HCT116 (cell line): Measurements from ENCODE around the gene ZDHHC9. TPM values are rescaled to one million over a fixed set of nuclear protein-coding genes. Genes with fewer than 3 reads are reported as not detected.

Experiments
- ATAC-seq: fragments of 200-7000 bp; cut with Tn5 transposase; 2 replicates; pipeline ENCODE4 v1.9.1; 2020; ENCODE audit warnings: mild to moderate bottlenecking, moderate library complexity
- BruUV-seq: library from RNA; stranded (reverse); fragments of 400-500 nt; replicated peaks from 2 replicates; lab custom pipeline; 2021; lab: Mats Ljungman, UMichigan
- CTCF ChIA-PET: fragments of 300-600 bp; sonication (Branson Sonifier 250); formaldehyde crosslinking; loops from one replicate; lab custom pipeline; 2021; ENCODE audit warnings: antibody characterized with exemption; lab: Charles Lee
- POLR2A ChIA-PET: fragments of 300-600, 350-600 bp; sonication (Branson Sonifier 250); formaldehyde crosslinking; loops from one replicate; lab custom pipeline; 2021; ENCODE audit warnings: antibody characterized with exemption; lab: Charles Lee
- RAD21 ChIA-PET, 2 experiments: fragments of 300-600 bp; sonication (Branson Sonifier 250); formaldehyde crosslinking; loops; one replicate each; lab custom pipeline; 2023; ENCODE audit warnings: low total read pairs in 2 of 2; ENCODE audit not compliant: uncharacterized antibody in 2 of 2, unreplicated experiment in 2 of 2, low non-redundant PET in 1 of 2; lab: Charles Lee
- DNase-seq: peaks from one replicate; pipeline ENCODE4 v3.0.0-alpha.2; 2010; ENCODE audit warnings: low read depth, low spot score
- H2AFZ ChIP-seq: fragments of 200-600 bp; shearing (Covaris generic), sonication (generic); 2 replicates; pipeline ENCODE4 v1.6.1; 2017; ENCODE audit warnings: low read depth, mixed run types, mixed read lengths, antibody characterized with exemption, low read length; ENCODE audit not compliant: poor library complexity, severe bottlenecking
- H3K27ac ChIP-seq: 2 replicates; pipeline ENCODE4 v1.5.1; 2012; ENCODE audit warnings: low read depth, low read length
- H3K27me3 ChIP-seq: fragments of 200-600 bp; sonication (generic); 2 replicates; pipeline ENCODE4 v1.6.1; 2016; ENCODE audit warnings: mixed run types, low read length, mixed read lengths; ENCODE audit not compliant: insufficient read depth
- H3K36me3 ChIP-seq, 2 experiments: fragments of 200-500 bp in 1 of 2; fragments of 200-600 bp in 1 of 2; sonication (Bioruptor generic) in 1 of 2; sonication (generic) in 1 of 2; 2 replicates each; pipeline versions ENCODE4 v1.5.1 to v1.6.1; 2014 to 2016; ENCODE audit warnings: low read length in 2 of 2, inconsistent platforms in 1 of 2, mixed read lengths in 1 of 2, mixed run types in 1 of 2; ENCODE audit not compliant: insufficient read depth in 2 of 2, control insufficient read depth in 1 of 2
- H3K4me1 ChIP-seq, 2 experiments: fragments of 200-600 bp in 1 of 2; sonication (generic) in 1 of 2; 2 replicates each; pipeline versions ENCODE4 v1.5.1 to v1.6.1; 2012 to 2017; ENCODE audit warnings: low read length in 2 of 2, inconsistent platforms in 1 of 2, mild to moderate bottlenecking in 1 of 2, mixed read lengths in 1 of 2, mixed run types in 1 of 2, moderate library complexity in 1 of 2; ENCODE audit not compliant: insufficient read depth in 2 of 2, control insufficient read depth in 1 of 2
- H3K4me2 ChIP-seq: fragments of 200-600 bp; sonication (generic); 2 replicates; pipeline ENCODE4 v1.6.1; 2017; ENCODE audit warnings: mixed run types, low read length, mixed read lengths
- H3K4me3 ChIP-seq, 2 experiments: fragments of 200-600 bp in 1 of 2; sonication (generic) in 1 of 2; replicated peaks in 1 of 2; 2 replicates each; pipeline ENCODE4 v1.5.1; 2011 to 2016; ENCODE audit warnings: low read length in 2 of 2, control low read depth in 1 of 2, low read depth in 1 of 2, mild to moderate bottlenecking in 1 of 2, mixed read lengths in 1 of 2, mixed run types in 1 of 2
- H3K79me2 ChIP-seq: fragments of 200-600 bp; sonication (generic); 2 replicates; pipeline ENCODE4 v1.6.1; 2017; ENCODE audit warnings: mild to moderate bottlenecking, mixed run types, low read length, moderate library complexity, mixed read lengths; ENCODE audit not compliant: insufficient read depth
- H3K9ac ChIP-seq: fragments of 200-600 bp; sonication (generic); 2 replicates; pipeline ENCODE4 v1.6.1; 2016; ENCODE audit warnings: low read length, mixed read lengths
- H3K9me2 ChIP-seq: fragments of 200-600 bp; sonication (generic), shearing (Covaris generic); 2 replicates; pipeline ENCODE4 v1.6.1; 2017; ENCODE audit warnings: mixed run types, mild to moderate bottlenecking, moderate library complexity; ENCODE audit not compliant: insufficient read depth
- H3K9me3 ChIP-seq, 2 experiments: fragments of 200-500 bp in 1 of 2; fragments of 200-600 bp in 1 of 2; sonication (Bioruptor generic) in 1 of 2; sonication (generic) in 1 of 2; 2 replicates each; pipeline ENCODE4 v1.6.1; 2014 to 2017; ENCODE audit warnings: low read length in 2 of 2, mixed read lengths in 2 of 2, inconsistent platforms in 1 of 2, low read depth in 1 of 2, mild to moderate bottlenecking in 1 of 2, mixed run types in 1 of 2, moderate library complexity in 1 of 2; ENCODE audit not compliant: control insufficient read depth in 1 of 2, insufficient read depth in 1 of 2
- H4K20me1 ChIP-seq: fragments of 200-600 bp; sonication (generic), shearing (Covaris generic); 2 replicates; pipeline ENCODE4 v1.6.1; 2017; ENCODE audit warnings: mixed run types, mild to moderate bottlenecking, moderate library complexity; ENCODE audit not compliant: insufficient read depth
- ATF3 ChIP-seq: IDR thresholded peaks from 2 replicates; pipeline ENCODE4 v1.6.1; 2012
- CTCF ChIP-seq, 3 experiments: fragments of 200-600 bp in 1 of 3; sonication (generic) in 1 of 3; IDR thresholded peaks in 2 of 3; conservative IDR thresholded peaks in 1 of 3; 2 replicates each; pipeline ENCODE4 v1.5.1; 2012 to 2017; ENCODE audit warnings: low read depth in 2 of 3, low read length in 2 of 3, antibody characterized with exemption in 1 of 3, borderline replicate concordance in 1 of 3, control low read depth in 1 of 3, mild to moderate bottlenecking in 1 of 3, mixed read lengths in 1 of 3, mixed run types in 1 of 3, moderate library complexity in 1 of 3; ENCODE audit not compliant: insufficient read depth in 1 of 3
- RAD21 ChIP-seq: IDR thresholded peaks from 2 replicates; pipeline ENCODE4 v1.6.1; 2012; ENCODE audit warnings: low read depth, mild to moderate bottlenecking
- ZFX ChIP-seq: fragments of 450-650 bp; IDR thresholded peaks from 2 replicates; pipeline ENCODE4 v1.6.1; 2017
- intact Hi-C: fragments of 100-400 bp; cut with micrococcal nuclease; formaldehyde crosslinking; loops from 2 replicates; pipeline ENCODE4 v1.10.0; 2022
- total RNA-seq: library from RNA; stranded (reverse); gene quantifications from one replicate; pipeline ENCODE4 v1.2.1, GENCODE V29; 2021; ENCODE audit not compliant: unreplicated experiment

Gene ZDHHC9
- total RNA-seq, 1 experiment from 2014 or later: 18.9 TPM

GRCh38 chrX:129755779-129756650 lies 87.7 kb downstream of the ZDHHC9 start:
- ChIA-PET POLR2A (no interaction called here), CTCF (interaction anchor here (1.0 kb wide), 1 partner anchor 305 kb away, joined by 4 read pairs; no protein-coding TSS in a partner anchor)
- peak; percentile 59 for ATAC-seq

GRCh38 chrX:129754056-129755024 lies 89.3 kb downstream of the ZDHHC9 start:
- Histone ChIP-seq H4K20me1 (no peaks in the 10 kb centered on the region), H3K4me3 (no peak overlapping the region), H3K9me2 (no peaks in the 10 kb centered on the region), H3K27ac (no peak overlapping the region), H3K4me2 (no peak overlapping the region), H3K9me3 (no peaks in the 10 kb centered on the region), H3K9ac (no peak overlapping the region), H3K4me1 (peaks cover 0 to 5% of the 10 kb centered on the region in 2 experiments; a peak in 1 of 4 replicates), H3K79me2 (no peaks in the 10 kb centered on the region), H3K36me3 (no peaks in the 10 kb centered on the region), H3K27me3 (no peaks in the 10 kb centered on the region), H2AFZ (no peak overlapping the region)
- TF ChIP-seq CTCF (IDR thresholded peaks at IDR 0.05 in 2 of 3, conservative IDR thresholded peaks at IDR 0.05 in 1 of 3; ENCODE audit: borderline replicate concordance in 1 of 3, insufficient read depth in 1 of 3, low read depth in 2 of 3, low read length in 2 of 3) (peak in 2 of 3 experiments; percentile 52 to 57; a peak in 4 of 6 replicates), ATF3 (no peak), RAD21 (peak; percentile 39)
- CTCF ChIA-PET: no interaction called here
- no peak for DNase-seq
- ATAC-seq: 0 out of 2 replicates have a peak, but pooled peaks have one; percentile 38
- POLR2A ChIA-PET: no interaction called here
- RAD21 ChIA-PET: no interaction called here
- intact Hi-C loops: no loop called here
- no TSS peak for BruUV-seq

More at GRCh38 chrX:129755779-129756650, 87.7 kb downstream of the ZDHHC9 start:
- Histone ChIP-seq H3K4me2 (no peak overlapping the region), H3K9me3 (no peaks in the 10 kb centered on the region), H3K27me3 (no peaks in the 10 kb centered on the region), H3K36me3 (no peaks in the 10 kb centered on the region), H3K4me3 (no peak overlapping the region), H3K9me2 (no peaks in the 10 kb centered on the region), H3K4me1 (peaks cover 0 to 5% of the 10 kb centered on the region in 2 experiments; a peak in 1 of 4 replicates), H3K27ac (no peak overlapping the region), H2AFZ (no peak overlapping the region), H3K9ac (no peak overlapping the region), H3K79me2 (no peaks in the 10 kb centered on the region), H4K20me1 (no peaks in the 10 kb centered on the region)
- no peak for DNase-seq
- peak; percentile 20; the same call in 1 of the 2 replicates for TF ChIP-seq RAD21
- TF ChIP-seq ZFX: no peak
- intact Hi-C loops: no loop called here
- RAD21 ChIA-PET: no interaction called here
- BruUV-seq: no TSS peak
